SK-N-SH (cell line): Measurements from ENCODE around the gene PLIN4. TPM values are rescaled to one million over a fixed set of nuclear protein-coding genes. Genes with fewer than 3 reads are reported as not detected.

Experiments
- CTCF ChIA-PET: fragments of 300-600, 350-600 bp; formaldehyde crosslinking; extraction: SDS; loops from one replicate; lab custom pipeline; 2021; lab: Yijun Ruan, JAX
- POLR2A ChIA-PET: fragments of 350-600 bp; sonication (Branson Sonifier 250); formaldehyde crosslinking; extraction: SDS; loops from one replicate; lab custom pipeline; 2020; ENCODE audit warnings: antibody characterized with exemption, inconsistent platforms; lab: Yijun Ruan, JAX
- DNase-seq: peaks from one replicate; pipeline ENCODE4 v3.0.0; 2012
- H2AFZ ChIP-seq: fragments of 200-600 bp; sonication (generic); 2 replicates; pipeline ENCODE4 v1.8.1; 2016; ENCODE audit warnings: antibody characterized with exemption, mild to moderate bottlenecking, low read depth
- H3F3A ChIP-seq: fragments of 200-600 bp; sonication (generic); replicated peaks from 2 replicates; pipeline ENCODE3; 2016; ENCODE audit warnings: antibody characterized with exemption, mild to moderate bottlenecking; ENCODE audit not compliant: insufficient read depth
- H3K27ac ChIP-seq, 2 experiments: fragments of 200-500 bp in 1 of 2; fragments of 200-600 bp in 1 of 2; sonication (Bioruptor generic) in 1 of 2; sonication (generic), shearing (Covaris generic) in 1 of 2; 2 replicates each; pipeline versions ENCODE4 v1.5.1 to v1.6.1; 2014 to 2016; ENCODE audit warnings: low read depth in 2 of 2, inconsistent platforms in 1 of 2, low read length in 1 of 2, mild to moderate bottlenecking in 1 of 2, mixed read lengths in 1 of 2
- H3K27me3 ChIP-seq: fragments of 200-600 bp; sonication (generic), shearing (Covaris generic); 2 replicates; pipeline ENCODE4 v1.6.1; 2016; ENCODE audit warnings: mixed run types; ENCODE audit not compliant: insufficient read depth
- H3K36me3 ChIP-seq, 2 experiments: fragments of 200-500 bp in 1 of 2; fragments of 200-600 bp in 1 of 2; sonication (Bioruptor generic) in 1 of 2; sonication (generic) in 1 of 2; replicated peaks in 1 of 2; 2 replicates each; pipeline versions ENCODE3 to v1.5.1; 2014 to 2016; ENCODE audit warnings: low read length in 1 of 2, mild to moderate bottlenecking in 1 of 2; ENCODE audit not compliant: insufficient read depth in 2 of 2, control insufficient read depth in 1 of 2
- H3K4me1 ChIP-seq, 2 experiments: fragments of 200-500 bp in 1 of 2; fragments of 200-600 bp in 1 of 2; sonication (Bioruptor generic) in 1 of 2; sonication (generic), shearing (Covaris generic) in 1 of 2; 2 replicates each; pipeline versions ENCODE4 v1.5.1 to v1.6.1; 2014 to 2016; ENCODE audit warnings: low read depth in 1 of 2, low read length in 1 of 2, mixed run types in 1 of 2; ENCODE audit not compliant: insufficient read depth in 2 of 2, control insufficient read depth in 1 of 2
- H3K4me2 ChIP-seq: fragments of 200-600 bp; sonication (generic), shearing (Covaris generic); 2 replicates; pipeline ENCODE4 v1.6.1; 2017; ENCODE audit warnings: mixed run types
- H3K4me3 ChIP-seq, 2 experiments: fragments of 200-500 bp in 1 of 2; fragments of 200-600 bp in 1 of 2; sonication (Bioruptor generic) in 1 of 2; sonication (generic), shearing (Covaris generic) in 1 of 2; 2 replicates each; pipeline versions ENCODE4 v1.5.1 to v1.8.1; 2014 to 2016; ENCODE audit warnings: low read depth in 2 of 2, inconsistent platforms in 1 of 2, low read length in 1 of 2, mild to moderate bottlenecking in 1 of 2, mixed read lengths in 1 of 2, moderate library complexity in 1 of 2
- H3K79me2 ChIP-seq: fragments of 200-600 bp; sonication (generic); 2 replicates; pipeline ENCODE4 v1.8.1; 2017; ENCODE audit warnings: mild to moderate bottlenecking; ENCODE audit not compliant: insufficient read depth
- H3K9ac ChIP-seq: fragments of 200-600 bp; sonication (generic); 2 replicates; pipeline ENCODE4 v1.6.1; 2017; ENCODE audit warnings: mixed run types
- H3K9me2 ChIP-seq: fragments of 200-600 bp; sonication (generic); 2 replicates; pipeline ENCODE4 v1.6.1; 2017; ENCODE audit warnings: mixed run types
- H3K9me3 ChIP-seq: fragments of 200-600 bp; sonication (generic); 2 replicates; pipeline ENCODE4 v1.6.1; 2017; ENCODE audit warnings: mixed run types, mild to moderate bottlenecking, moderate library complexity
- H4K20me1 ChIP-seq: fragments of 200-600 bp; sonication (generic); 2 replicates; pipeline ENCODE4 v1.6.1; 2017; ENCODE audit warnings: mild to moderate bottlenecking, mixed run types; ENCODE audit not compliant: insufficient read depth
- CTCF ChIP-seq: fragments of 200-600 bp; sonication (generic); IDR thresholded peaks from 2 replicates; pipeline ENCODE4 v1.6.1; 2017; ENCODE audit warnings: antibody characterized with exemption, mild to moderate bottlenecking, moderate library complexity
- ELF1 ChIP-seq: IDR thresholded peaks from 2 replicates; pipeline ENCODE4 v1.4.0; 2012
- FOSL2 ChIP-seq: IDR thresholded peaks from 2 replicates; pipeline ENCODE4 v1.4.0; 2012; ENCODE audit warnings: low read depth, mild to moderate bottlenecking, moderate library complexity, borderline replicate concordance
- FOXJ3 ChIP-seq: sonication (generic); formaldehyde crosslinking; IDR thresholded peaks from 2 replicates; pipeline ENCODE4 v1.5.1; 2020; ENCODE audit warnings: mild to moderate bottlenecking, missing genetic modification reagents
- GABPA ChIP-seq: IDR thresholded peaks from 2 replicates; pipeline ENCODE4 v1.4.0; 2012; ENCODE audit warnings: low read depth, mild to moderate bottlenecking
- GATA2 ChIP-seq: sonication (generic); formaldehyde crosslinking; IDR thresholded peaks from 2 replicates; pipeline ENCODE4 v1.5.0; 2020; ENCODE audit warnings: mild to moderate bottlenecking, missing genetic modification reagents
- JUND ChIP-seq: IDR thresholded peaks from 2 replicates; pipeline ENCODE4 v1.4.0; 2012
- NRF1 ChIP-seq: IDR thresholded peaks from 2 replicates; pipeline ENCODE4 v1.6.1; 2012; ENCODE audit warnings: low read depth, mild to moderate bottlenecking, low read length
- RCOR1 ChIP-seq: fragments of 150-350 bp; IDR thresholded peaks from 2 replicates; pipeline ENCODE4 v1.6.1; 2017; ENCODE audit warnings: antibody characterized with exemption, low read length
- REST ChIP-seq: IDR thresholded peaks from 2 replicates; pipeline ENCODE4 v1.6.1; 2012; ENCODE audit warnings: mild to moderate bottlenecking, low read depth, low read length, moderate library complexity
- RFX5 ChIP-seq: IDR thresholded peaks from 2 replicates; pipeline ENCODE4 v1.6.1; 2012; ENCODE audit warnings: mild to moderate bottlenecking, improper control_type of control experiment, low read length
- RXRA ChIP-seq: IDR thresholded peaks from 2 replicates; pipeline ENCODE4 v1.4.0; 2012; ENCODE audit warnings: low read depth, mild to moderate bottlenecking, borderline replicate concordance
- SMC3 ChIP-seq: IDR thresholded peaks from 2 replicates; pipeline ENCODE4 v1.6.1; 2012; ENCODE audit warnings: low read depth, low read length, improper control_type of control experiment
- TAF1 ChIP-seq: IDR thresholded peaks from 2 replicates; pipeline ENCODE4 v1.6.1; 2012; ENCODE audit warnings: low read depth, mild to moderate bottlenecking, low read length, moderate library complexity, borderline replicate concordance
- WGBS: methylation state at CpG from one replicate; pipeline ENCODE4 v1.1.6; 2017; ENCODE audit warnings: low lambda C conversion rate; 5-methylcytosine and 5-hydroxymethylcytosine counted together
- polyA plus RNA-seq, 3 experiments: library from polyadenylated mRNA; depleted of rRNA; stranded (reverse); fragments of >200 nt; gene quantifications; 2 replicates each; pipeline ENCODE4 v1.2.3, GENCODE V29; 2012
- TF ChIP-seq, protein P1 (sequence below): IDR thresholded peaks from 2 replicates; pipeline ENCODE4 v1.4.0; 2012; ENCODE audit warnings: low read depth
- TF ChIP-seq, protein P2 (sequence below): IDR thresholded peaks from 2 replicates; pipeline ENCODE4 v1.4.0; 2012; ENCODE audit warnings: low read depth, borderline replicate concordance

PLIN4 gene
- polyA plus RNA-seq, 1 of the 3 experiments (the other 2 are of a cell fraction): 0.07 TPM

GRCh38 chr19:4513248-4513647 lies 5.0 kb downstream of the PLIN4 start:
- no peaks in the 10 kb centered on the region for H3F3A ChIP-seq
- H3K27ac ChIP-seq: no peak overlapping the region
- no peaks in the 10 kb centered on the region for H4K20me1 ChIP-seq
- no peak overlapping the region for H3K4me3 ChIP-seq
- no peak overlapping the region for H3K9ac ChIP-seq
- no peaks in the 10 kb centered on the region for H3K79me2 ChIP-seq
- peaks cover 0 to 3% of the 10 kb centered on the region in 2 experiments; a peak in 1 of 4 replicates for H3K4me1 ChIP-seq
- DNase-seq: no peak
- H3K36me3 ChIP-seq: no peaks in the 10 kb centered on the region
- H2AFZ ChIP-seq: no peak overlapping the region
- H3K9me2 ChIP-seq: no peaks in the 10 kb centered on the region
- 74% methylated on average over 16 of the region's 17 CpGs for WGBS
- ChIA-PET CTCF (interaction anchor here (3.9 kb wide), 1 partner anchor 12 kb away, joined by 22 read pairs; no protein-coding TSS in a partner anchor), POLR2A (no interaction called here)
- no peak for TF ChIP-seq GATA2 (CRISPR knock-in tag)
- TF ChIP-seq JUND: no peak
- no peak for TF ChIP-seq FOXJ3
- no peak for TF ChIP-seq TAF1
- TF ChIP-seq NRF1: no peak
- H3K27me3 ChIP-seq: no peaks in the 10 kb centered on the region
- no peaks in the 10 kb centered on the region for H3K9me3 ChIP-seq
- no peak overlapping the region for H3K4me2 ChIP-seq

GRCh38 chr19:4512070-4512469 lies 6.2 kb downstream of the PLIN4 start:
- Histone ChIP-seq H3K36me3 (no peaks in the 10 kb centered on the region), H3K9ac (no peak overlapping the region), H4K20me1 (no peaks in the 10 kb centered on the region), H3K4me3 (no peak overlapping the region), H3K9me2 (no peaks in the 10 kb centered on the region), H3K27ac (no peak overlapping the region), H3K27me3 (no peaks in the 10 kb centered on the region), H3F3A (no peaks in the 10 kb centered on the region), H3K9me3 (no peaks in the 10 kb centered on the region), H3K79me2 (no peaks in the 10 kb centered on the region), H3K4me2 (no peak overlapping the region), H2AFZ (no peak overlapping the region), H3K4me1 (peaks cover 0 to 1% of the 10 kb centered on the region in 2 experiments; a peak in 1 of 4 replicates)
- DNase-seq: no peak
- TF ChIP-seq GABPA (no peak), FOSL2 (no peak), RFX5 (no peak), RCOR1 (no peak), SMC3 (no peak), ELF1 (no peak), REST (no peak), TAF1 (no peak), RXRA (no peak), CTCF (no peak)
- TF ChIP-seq, protein P1, sequence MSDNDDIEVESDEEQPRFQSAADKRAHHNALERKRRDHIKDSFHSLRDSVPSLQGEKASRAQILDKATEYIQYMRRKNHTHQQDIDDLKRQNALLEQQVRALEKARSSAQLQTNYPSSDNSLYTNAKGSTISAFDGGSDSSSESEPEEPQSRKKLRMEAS: no peak
- TF ChIP-seq, protein P2, sequence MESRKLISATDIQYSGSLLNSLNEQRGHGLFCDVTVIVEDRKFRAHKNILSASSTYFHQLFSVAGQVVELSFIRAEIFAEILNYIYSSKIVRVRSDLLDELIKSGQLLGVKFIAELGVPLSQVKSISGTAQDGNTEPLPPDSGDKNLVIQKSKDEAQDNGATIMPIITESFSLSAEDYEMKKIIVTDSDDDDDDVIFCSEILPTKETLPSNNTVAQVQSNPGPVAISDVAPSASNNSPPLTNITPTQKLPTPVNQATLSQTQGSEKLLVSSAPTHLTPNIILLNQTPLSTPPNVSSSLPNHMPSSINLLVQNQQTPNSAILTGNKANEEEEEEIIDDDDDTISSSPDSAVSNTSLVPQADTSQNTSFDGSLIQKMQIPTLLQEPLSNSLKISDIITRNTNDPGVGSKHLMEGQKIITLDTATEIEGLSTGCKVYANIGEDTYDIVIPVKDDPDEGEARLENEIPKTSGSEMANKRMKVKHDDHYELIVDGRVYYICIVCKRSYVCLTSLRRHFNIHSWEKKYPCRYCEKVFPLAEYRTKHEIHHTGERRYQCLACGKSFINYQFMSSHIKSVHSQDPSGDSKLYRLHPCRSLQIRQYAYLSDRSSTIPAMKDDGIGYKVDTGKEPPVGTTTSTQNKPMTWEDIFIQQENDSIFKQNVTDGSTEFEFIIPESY: no peak
- ChIA-PET POLR2A (no interaction called here), CTCF (no interaction called here)
- WGBS: 61% methylated on average over 7 of the region's 17 CpGs
